Measurements from ENCODE around the gene METTL5.
"Not testable (repeated sequence)": the region's sequence is repeated elsewhere in the genome, so short reads cannot be mapped to it uniquely, and the experiment has no call there.

METTL5 gene

GRCh38 chr2:169828141-169828811 lies 3.6 kb upstream of the METTL5 start:
- peak; percentile 50 for ATAC-seq

GRCh38 chr2:169827272-169828140 lies 2.8 kb upstream of the METTL5 start, which contains the start of gene UBR3:
TSS of gene UBR3 (plus strand) at chr2:169827454. CDS start at chr2:169827508, 54 bp downstream.
- ATAC-seq, result peak; percentile 84 to 85

- no peak for ATAC-seq
Measured at GRCh38 chr2:169823996-169824372, 721 bp downstream of the METTL5 start.

- ATAC-seq, result no peak
Measured at GRCh38 chr2:169822785-169823392, 1.8 kb downstream of the METTL5 start.

GRCh38 chr2:169822036-169822435 lies 2.7 kb downstream of the METTL5 start:
- no peak for ATAC-seq

GRCh38 chr2:169820101-169820500 lies 4.6 kb downstream of the METTL5 start:
- not testable (repeated sequence) for ATAC-seq

GRCh38 chr2:169819106-169819505 lies 5.6 kb downstream of the METTL5 start:
- no peak for ATAC-seq

GRCh38 chr2:169818241-169818640 lies 6.5 kb downstream of the METTL5 start:
- no peak for ATAC-seq

- ATAC-seq, result not testable (repeated sequence)
Measured at GRCh38 chr2:169817369-169817768, 7.3 kb downstream of the METTL5 start.

- not testable (repeated sequence) for ATAC-seq
Measured at GRCh38 chr2:169816961-169817360, 7.7 kb downstream of the METTL5 start.

- ATAC-seq, result peak; percentile 49 to 58
Measured at GRCh38 chr2:169815849-169816248, 8.9 kb downstream of the METTL5 start.

GRCh38 chr2:169808221-169808620 lies 16.5 kb downstream of the METTL5 start:
- ATAC-seq, result no peak

GRCh38 chr2:169806586-169806985 lies 18.1 kb downstream of the METTL5 start:
- no peak for ATAC-seq

GRCh38 chr2:169803480-169803879 lies 21.2 kb downstream of the METTL5 start:
- ATAC-seq, result no peak

- peak; percentile 97 to 98 for ATAC-seq
Measured at GRCh38 chr2:169798718-169799592, 25.8 kb downstream of the METTL5 start, which contains the start of gene SSB. TSS of gene SSB (plus strand) at chr2:169798871. CDS start at chr2:169800961, 2,090 bp downstream.

GRCh38 chr2:169798397-169798717 lies 26.3 kb downstream of the METTL5 start:
- ATAC-seq, result no peak

GRCh38 chr2:169797601-169798000 lies 27.1 kb downstream of the METTL5 start:
- no peak for ATAC-seq

GRCh38 chr2:169796441-169796840 lies 28.3 kb downstream of the METTL5 start:
- no peak for ATAC-seq

GRCh38 chr2:169795181-169795580 lies 29.5 kb downstream of the METTL5 start:
- no peak for ATAC-seq

- no peak for ATAC-seq
Measured at GRCh38 chr2:169790581-169790980, 34.1 kb downstream of the METTL5 start.

- no peak for ATAC-seq
Measured at GRCh38 chr2:169782513-169782912, 42.2 kb downstream of the METTL5 start.

GRCh38 chr2:169781249-169782013 lies 43.3 kb downstream of the METTL5 start:
- ATAC-seq, result no peak
